Endothelial cell of umbilical vein (primary cell): ENCODE measurements around the gene SAMD11. TPM values are rescaled to one million over a fixed set of nuclear protein-coding genes. Genes with fewer than 3 reads are reported as not detected.

Experiments used
- BruUV-seq: library from RNA; stranded (reverse); fragments of 400-500 nt; replicated peaks from 2 replicates; lab custom pipeline; 2021; lab: Mats Ljungman, UMichigan
- CTCF ChIA-PET: fragments of 300-600, 350-600 bp; sonication (Branson Sonifier 250); formaldehyde crosslinking; loops from one replicate; lab custom pipeline; 2021; ENCODE audit warnings: antibody characterized with exemption, inconsistent platforms; lab: Charles Lee
- POLR2A ChIA-PET: fragments of 300-600, 350-600 bp; sonication (Branson Sonifier 250); formaldehyde crosslinking; loops from one replicate; lab custom pipeline; 2021; ENCODE audit warnings: antibody characterized with exemption, inconsistent platforms; lab: Charles Lee
- DNase-seq: peaks from one replicate; pipeline ENCODE4 v3.0.0-alpha.2; 2011; ENCODE audit warnings: low read depth, low spot score
- FAIRE-seq: peaks from 2 replicates; lab custom pipeline; 2011; peaks lifted over from hg19 to GRCh38; lab: Jason Lieb, UNC
- H2AFZ ChIP-seq: 2 replicates; pipeline ENCODE4 v1.6.0; 2012; ENCODE audit warnings: low read depth, low read length, control low read depth, inconsistent platforms
- H3K27ac ChIP-seq: 2 replicates; pipeline ENCODE4 v1.5.1; 2011; ENCODE audit warnings: low read depth, mild to moderate bottlenecking, control low read depth, low read length, moderate library complexity; ENCODE audit not compliant: insufficient read depth
- H3K27me3 ChIP-seq, 2 experiments: 2 replicates each; pipeline versions ENCODE4 v1.6.0 to v1.6.1; 2011; ENCODE audit warnings: low read length in 2 of 2, mixed read lengths in 1 of 2; ENCODE audit not compliant: control insufficient read depth in 2 of 2, insufficient read depth in 2 of 2
- H3K36me3 ChIP-seq, 2 experiments: 2 replicates in 1 of 2; 3 replicates in 1 of 2; pipeline ENCODE4 v1.5.1; 2011; ENCODE audit warnings: low read length in 2 of 2, mild to moderate bottlenecking in 1 of 2, moderate library complexity in 1 of 2; ENCODE audit not compliant: control insufficient read depth in 2 of 2, insufficient read depth in 2 of 2; ENCODE audit errors: extremely low read depth in 1 of 2
- H3K4me1 ChIP-seq: 3 replicates; pipeline ENCODE4 v1.5.1; 2011; ENCODE audit warnings: mild to moderate bottlenecking, low read length; ENCODE audit not compliant: control insufficient read depth, insufficient read depth; ENCODE audit errors: extremely low read depth
- H3K4me2 ChIP-seq: 2 replicates; pipeline ENCODE4 v1.6.1; 2011; ENCODE audit warnings: low read length, control low read depth, mixed read lengths; ENCODE audit not compliant: insufficient read depth
- H3K4me3 ChIP-seq, 3 experiments: fragments of 200-600 bp in 1 of 3; sonication (generic), shearing (Covaris generic) in 1 of 3; replicated peaks in 1 of 3; 2 replicates each; pipeline ENCODE4 v1.5.1; 2011 to 2016; ENCODE audit warnings: control low read depth in 3 of 3, low read length in 3 of 3, mild to moderate bottlenecking in 2 of 3, inconsistent platforms in 1 of 3, low read depth in 1 of 3, moderate library complexity in 1 of 3; ENCODE audit not compliant: insufficient read depth in 1 of 3
- H3K79me2 ChIP-seq: 2 replicates; pipeline ENCODE4 v1.6.0; 2012; ENCODE audit warnings: low read length, inconsistent platforms; ENCODE audit not compliant: control insufficient read depth, insufficient read depth
- H3K9ac ChIP-seq: replicated peaks from 2 replicates; pipeline ENCODE3; 2011; ENCODE audit warnings: low read length, control low read depth; ENCODE audit not compliant: insufficient read depth; ENCODE audit errors: extremely low read depth
- H3K9me1 ChIP-seq: replicated peaks from 3 replicates; pipeline ENCODE4 v1.6.0; 2011; ENCODE audit warnings: mild to moderate bottlenecking, low read length; ENCODE audit not compliant: control insufficient read depth, insufficient read depth; ENCODE audit errors: extremely low read depth
- H3K9me3 ChIP-seq: replicated peaks from 2 replicates; pipeline ENCODE4 v1.5.1; 2012; ENCODE audit warnings: low read length, inconsistent platforms; ENCODE audit not compliant: control insufficient read depth, insufficient read depth
- H4K20me1 ChIP-seq: replicated peaks from 2 replicates; pipeline ENCODE3; 2011; ENCODE audit warnings: mild to moderate bottlenecking, low read length; ENCODE audit not compliant: control insufficient read depth, insufficient read depth; ENCODE audit errors: extremely low read depth
- CTCF ChIP-seq, 2 donors: IDR thresholded peaks; 1 replicate in 1 of 2; 2 replicates in 1 of 2; pipeline ENCODE4 v1.5.1; 2011; ENCODE audit warnings: low read length in 2 of 2, mild to moderate bottlenecking in 2 of 2, moderate library complexity in 2 of 2, control low read depth in 1 of 2, inconsistent platforms in 1 of 2, low read depth in 1 of 2; ENCODE audit not compliant: insufficient read depth in 1 of 2; ENCODE audit errors: extremely low read depth in 1 of 2
- EZH2 ChIP-seq: IDR thresholded peaks from 2 replicates; pipeline ENCODE4 v1.6.1; 2012; ENCODE audit warnings: borderline replicate concordance, low read depth, mild to moderate bottlenecking, moderate library complexity, low read length, inconsistent platforms; ENCODE audit not compliant: severe bottlenecking
- FOS ChIP-seq: IDR thresholded peaks from 2 replicates; pipeline ENCODE4 v1.6.1; 2011; ENCODE audit warnings: mild to moderate bottlenecking, low read length, moderate library complexity, borderline replicate concordance; ENCODE audit not compliant: insufficient read depth
- GATA2 ChIP-seq: IDR thresholded peaks from 2 replicates; pipeline ENCODE4 v1.7.0; 2011; ENCODE audit warnings: low read depth, mild to moderate bottlenecking, moderate library complexity, mixed read lengths, low read length; ENCODE audit not compliant: insufficient read length, insufficient read depth
- JUN ChIP-seq: IDR thresholded peaks from 2 replicates; pipeline ENCODE4 v1.6.1; 2011; ENCODE audit warnings: borderline replicate concordance, low read depth; ENCODE audit not compliant: insufficient read length, insufficient read depth
- MAX ChIP-seq: IDR thresholded peaks from 2 replicates; pipeline ENCODE4 v1.6.1; 2011; ENCODE audit not compliant: insufficient read depth, insufficient read length
- MYC ChIP-seq: IDR thresholded peaks from one replicate; pipeline ENCODE4 v1.6.1; 2011; ENCODE audit warnings: mild to moderate bottlenecking, low read depth, low read length
- POLR2A ChIP-seq: IDR thresholded peaks from 2 replicates; pipeline ENCODE4 v1.6.1; 2012; ENCODE audit warnings: low read depth, mild to moderate bottlenecking, control low read depth, low read length
- POLR2AphosphoS5 ChIP-seq: IDR thresholded peaks from 2 replicates; pipeline ENCODE4 v1.6.1; 2012; ENCODE audit warnings: low read depth, mild to moderate bottlenecking, control low read depth, low read length, moderate library complexity; ENCODE audit not compliant: insufficient read depth
- dilution Hi-C: fragments of 300-500 bp; cut with MboI; formaldehyde crosslinking; loops from one replicate; pipeline ENCODE4 v1.15.0; 2019; ENCODE audit warnings: low sequenced_read_pairs; ENCODE audit not compliant: extremely low pct_ligation_motif_present
- intact Hi-C: fragments of 100-400 bp; cut with micrococcal nuclease; formaldehyde crosslinking; loops from one replicate; pipeline ENCODE4 v1.10.0; 2022
- polyA plus RNA-seq, 4 experiments: library from polyadenylated mRNA; depleted of rRNA in 3 of 4; stranded (reverse) in 3 of 4; unstranded in 1 of 4; fragments of >200 nt; gene quantifications; 2 replicates each; pipeline versions ENCODE4 v1.2.1 to v1.2.3, GENCODE V29; 2011 to 2012; ENCODE audit warnings: missing spikeins in 1 of 4
- total RNA-seq: library from RNA; stranded (reverse); gene quantifications from 2 replicates; pipeline ENCODE4 v1.2.3, GENCODE V29; 2021

Gene SAMD11
- total and polyA plus RNA-seq, 2 donors (not counting 3 experiments of a cell fraction or from before 2014, with no cell fraction given) = not detected

- Histone ChIP-seq H3K27ac (no peak overlapping the region), H3K27me3 (no peaks in the 10 kb centered on the region), H3K9me1 (no peaks in the 10 kb centered on the region), H3K79me2 (peaks cover 18% of the 10 kb centered on the region), H3K4me1 (peaks cover 5% of the 10 kb centered on the region), H3K36me3 (peaks cover 0 to 54% of the 10 kb centered on the region in 2 experiments), H2AFZ (no peak overlapping the region), H4K20me1 (no peaks in the 10 kb centered on the region), H3K9me3 (no peaks in the 10 kb centered on the region), H3K4me3 (no peak overlapping the region), H3K4me2 (no peak overlapping the region), H3K9ac (no peak overlapping the region)
- no peak for FAIRE-seq
- BruUV-seq = no TSS peak
- TF ChIP-seq FOS = no peak
- no peak for TF ChIP-seq POLR2A
- TF ChIP-seq CTCF (IDR thresholded peaks at IDR 0.05; ENCODE audit: extremely low read depth in 1 of 2, insufficient read depth in 1 of 2, low read depth in 1 of 2, low read length in 2 of 2) = no peak
- no peak for TF ChIP-seq JUN
- no peak for TF ChIP-seq MAX
- TF ChIP-seq POLR2AphosphoS5 = no peak
- no peak for TF ChIP-seq MYC
- TF ChIP-seq GATA2 = no peak
- TF ChIP-seq EZH2 = no peak
- no peak for DNase-seq
- intact Hi-C loops (loop anchor here (5.0 kb wide), 1 partner anchor 33 kb away; the partner anchor contains the start of gene SAMD11), dilution Hi-C loops (no loop called here)
- CTCF ChIA-PET = no interaction called here
- POLR2A ChIA-PET = no interaction called here
These were observed 31.2 kb downstream of the SAMD11 start for GRCh38 chr1:954927-955326.
